Panc1 (cell line): ENCODE measurements around the gene INPP5D. TPM values are rescaled to one million over a fixed set of nuclear protein-coding genes. Genes with fewer than 3 reads are reported as not detected.

ENCODE experiments used
- ATAC-seq: fragments of 200-7000 bp; cut with Tn5 transposase; 2 replicates; pipeline ENCODE4 v1.9.1; 2020; ENCODE audit warnings: mild to moderate bottlenecking, moderate library complexity
- BruUV-seq: library from RNA; stranded (reverse); fragments of 400-500 nt; replicated peaks from 2 replicates; lab custom pipeline; 2021; lab: Mats Ljungman, UMichigan
- CTCF ChIA-PET: fragments of 300-600 bp; sonication (Branson Sonifier 250); formaldehyde crosslinking; loops from one replicate; lab custom pipeline; 2022; ENCODE audit warnings: antibody characterized with exemption; lab: Charles Lee
- POLR2A ChIA-PET: fragments of 300-600 bp; sonication (Branson Sonifier 250); formaldehyde crosslinking; loops from one replicate; lab custom pipeline; 2022; ENCODE audit warnings: antibody characterized with exemption; lab: Charles Lee
- DNase-seq: peaks from one replicate; pipeline ENCODE4 v3.0.0-alpha.2; 2010; ENCODE audit warnings: low read depth, low spot score
- H3K27ac ChIP-seq: 2 replicates; pipeline ENCODE4 v1.5.1; 2011; ENCODE audit warnings: mild to moderate bottlenecking, low read length, inconsistent platforms
- H3K27me3 ChIP-seq: fragments of 200-500 bp; sonication (Bioruptor generic); 2 replicates; pipeline ENCODE4 v1.6.0; 2014; ENCODE audit warnings: low read length, inconsistent platforms; ENCODE audit not compliant: control insufficient read depth, insufficient read depth
- H3K36me3 ChIP-seq: fragments of 200-500 bp; sonication (Bioruptor generic); 2 replicates; pipeline ENCODE4 v1.5.1; 2014; ENCODE audit warnings: inconsistent platforms, mild to moderate bottlenecking, low read length, moderate library complexity; ENCODE audit not compliant: control insufficient read depth, insufficient read depth
- H3K4me1 ChIP-seq: 2 replicates; pipeline ENCODE4 v1.5.1; 2011; ENCODE audit warnings: inconsistent platforms, mild to moderate bottlenecking, low read length, moderate library complexity; ENCODE audit not compliant: control insufficient read depth, insufficient read depth
- H3K4me3 ChIP-seq, 2 experiments: 2 replicates each; pipeline ENCODE4 v1.5.1; 2011 to 2012; ENCODE audit warnings: low read depth in 2 of 2, low read length in 2 of 2, mild to moderate bottlenecking in 2 of 2, inconsistent platforms in 1 of 2, moderate library complexity in 1 of 2
- H3K9me3 ChIP-seq: fragments of 200-500 bp; sonication (Bioruptor generic); 2 replicates; pipeline ENCODE4 v1.5.1; 2014; ENCODE audit warnings: low read depth, mild to moderate bottlenecking, inconsistent platforms, low read length, moderate library complexity; ENCODE audit not compliant: control insufficient read depth, insufficient read depth
- CTCF ChIP-seq: fragments of 450-650 bp; IDR thresholded peaks from 2 replicates; pipeline ENCODE4 v1.5.1; 2017; ENCODE audit warnings: mild to moderate bottlenecking
- POLR2AphosphoS5 ChIP-seq: IDR thresholded peaks from 2 replicates; pipeline ENCODE4 v1.6.1; 2012; ENCODE audit warnings: mild to moderate bottlenecking, low read depth, low read length, moderate library complexity
- REST ChIP-seq, 2 experiments: IDR thresholded peaks; 2 replicates each; pipeline ENCODE4 v1.6.1; 2011 to 2012; ENCODE audit warnings: low read depth in 2 of 2, control low read depth in 1 of 2, low read length in 1 of 2, mild to moderate bottlenecking in 1 of 2, moderate library complexity in 1 of 2; ENCODE audit not compliant: insufficient read depth in 1 of 2
- SIN3A ChIP-seq: IDR thresholded peaks from 2 replicates; pipeline ENCODE4 v1.6.1; 2012; ENCODE audit warnings: low read depth, mild to moderate bottlenecking, low read length, moderate library complexity, borderline replicate concordance; ENCODE audit not compliant: insufficient read depth
- TCF7L2 ChIP-seq: IDR thresholded peaks from 2 replicates; pipeline ENCODE4 v1.6.1; 2011; ENCODE audit warnings: mild to moderate bottlenecking, low read depth, low read length, inconsistent platforms
- in situ Hi-C: cut with HindIII; loops from 2 replicates; pipeline ENCODE4 v1.10.0; 2016; ENCODE audit warnings: low sequenced_read_pairs, low pct_unique_long_range_greater_than_20kb
- intact Hi-C: fragments of 100-400 bp; cut with micrococcal nuclease; formaldehyde crosslinking; loops from one replicate; pipeline ENCODE4 v1.10.0; 2022; ENCODE audit not compliant: unreplicated experiment
- total RNA-seq: library from RNA; stranded (reverse); gene quantifications from one replicate; pipeline ENCODE4 v1.2.1, GENCODE V29; 2021; ENCODE audit not compliant: unreplicated experiment

INPP5D gene
- total RNA-seq, 1 experiment from 2014 or later = 0.39 TPM

GRCh38 chr2:233036162-233036838, 23.8 kb upstream of the INPP5D start:
- H3K27me3 ChIP-seq = no peaks in the 10 kb centered on the region
- no peak for ATAC-seq
- DNase-seq = no peak
- intact Hi-C loops = no loop called here
- H3K27ac ChIP-seq = no peak overlapping the region
- no peaks in the 10 kb centered on the region for H3K4me1 ChIP-seq
- no TSS peak for BruUV-seq
- H3K9me3 ChIP-seq = no peaks in the 10 kb centered on the region
- H3K4me3 ChIP-seq = no peak overlapping the region
- in situ Hi-C loops = no loop called here
- H3K36me3 ChIP-seq = no peaks in the 10 kb centered on the region
- TF ChIP-seq CTCF = no peak
- POLR2A ChIA-PET = no interaction called here
- CTCF ChIA-PET = no interaction called here

GRCh38 chr2:233037078-233037477, 23.1 kb upstream of the INPP5D start:
- H3K36me3 ChIP-seq = no peaks in the 10 kb centered on the region
- no peak for ATAC-seq
- ChIA-PET CTCF (no interaction called here), POLR2A (no interaction called here)
- no peaks in the 10 kb centered on the region for H3K9me3 ChIP-seq
- no peak for TF ChIP-seq REST (IDR thresholded peaks at IDR 0.05; ENCODE audit: insufficient read depth in 1 of 2, low read depth in 2 of 2, low read length in 1 of 2)
- TF ChIP-seq CTCF = no peak
- no peak for TF ChIP-seq POLR2AphosphoS5
- no peak for TF ChIP-seq SIN3A
- TF ChIP-seq TCF7L2 = no peak
- H3K27me3 ChIP-seq = no peaks in the 10 kb centered on the region
- no peaks in the 10 kb centered on the region for H3K4me1 ChIP-seq
- in situ Hi-C loops = no loop called here
- no peak overlapping the region for H3K4me3 ChIP-seq
- DNase-seq = no peak
- intact Hi-C loops = no loop called here
- BruUV-seq = no TSS peak
- no peak overlapping the region for H3K27ac ChIP-seq
